ENCODE data around the gene ELK3.

The ELK3 gene

DNA sequence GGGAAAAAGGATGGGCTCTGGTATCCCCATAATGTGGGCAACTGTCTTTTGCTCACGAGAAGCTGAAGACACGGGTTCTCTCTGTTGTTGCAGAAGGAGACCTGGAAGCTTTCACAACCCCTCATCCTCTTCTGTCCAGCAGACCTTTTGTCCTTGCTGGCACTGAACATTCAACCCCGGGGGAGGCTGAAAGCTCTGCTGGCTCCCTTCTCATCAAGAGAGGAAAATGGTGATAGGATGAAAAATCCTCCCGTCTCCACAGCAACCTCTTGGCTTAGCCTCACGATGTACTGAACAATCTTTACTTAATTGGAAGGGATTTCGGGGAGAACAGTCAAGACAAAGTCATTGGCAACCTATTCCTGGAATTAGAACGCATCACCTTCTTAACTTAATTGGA is 39.0 kb downstream of the ELK3 start:
- Mint-ChIP-seq H3K27me3 (no peaks in the 10 kb centered on the region), H3K9me3 (ENCODE audit: low read depth) (no peaks in the 10 kb centered on the region), H3K27ac (no peak overlapping the region), H3K36me3 (peaks cover 10% of the 10 kb centered on the region), H3K4me1 (ENCODE audit: low read depth) (peaks cover 42% of the 10 kb centered on the region), H3K4me3 (no peak overlapping the region)

DNA sequence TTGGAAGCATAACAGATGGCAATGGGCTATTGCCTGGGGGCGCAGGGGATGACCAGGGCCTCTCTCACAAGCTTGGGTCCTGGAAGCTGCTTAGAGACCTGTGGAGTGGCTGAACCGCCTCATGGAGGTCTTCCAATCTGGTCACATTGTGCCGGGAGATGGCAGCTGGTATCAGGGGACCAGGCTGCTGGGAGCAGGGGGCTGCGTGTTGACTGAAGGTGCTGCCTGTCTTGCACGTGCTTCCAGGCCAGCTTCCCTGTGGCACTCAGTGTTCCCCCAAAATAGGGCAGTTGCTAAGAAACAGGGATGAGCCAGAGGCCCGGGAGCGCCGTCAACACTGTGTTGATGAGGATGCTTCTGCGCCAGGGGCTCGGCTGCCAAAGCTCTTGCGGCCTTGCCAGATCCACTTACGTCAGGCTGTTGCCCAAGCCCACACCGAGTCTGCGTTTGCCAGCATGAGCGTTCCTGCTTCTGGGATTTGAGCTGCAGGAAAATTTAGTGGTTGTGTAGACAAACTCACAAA is 39.8 kb downstream of the ELK3 start:
- H3K27me3 Mint-ChIP-seq, result no peaks in the 10 kb centered on the region
- peaks cover 10% of the 10 kb centered on the region for H3K36me3 Mint-ChIP-seq
- H3K27ac Mint-ChIP-seq, result no peak overlapping the region
- peaks cover 45% of the 10 kb centered on the region for H3K4me1 Mint-ChIP-seq (ENCODE audit: low read depth)
- no peaks in the 10 kb centered on the region for H3K9me3 Mint-ChIP-seq (ENCODE audit: low read depth)
- H3K4me3 Mint-ChIP-seq, result no peak overlapping the region

DNA sequence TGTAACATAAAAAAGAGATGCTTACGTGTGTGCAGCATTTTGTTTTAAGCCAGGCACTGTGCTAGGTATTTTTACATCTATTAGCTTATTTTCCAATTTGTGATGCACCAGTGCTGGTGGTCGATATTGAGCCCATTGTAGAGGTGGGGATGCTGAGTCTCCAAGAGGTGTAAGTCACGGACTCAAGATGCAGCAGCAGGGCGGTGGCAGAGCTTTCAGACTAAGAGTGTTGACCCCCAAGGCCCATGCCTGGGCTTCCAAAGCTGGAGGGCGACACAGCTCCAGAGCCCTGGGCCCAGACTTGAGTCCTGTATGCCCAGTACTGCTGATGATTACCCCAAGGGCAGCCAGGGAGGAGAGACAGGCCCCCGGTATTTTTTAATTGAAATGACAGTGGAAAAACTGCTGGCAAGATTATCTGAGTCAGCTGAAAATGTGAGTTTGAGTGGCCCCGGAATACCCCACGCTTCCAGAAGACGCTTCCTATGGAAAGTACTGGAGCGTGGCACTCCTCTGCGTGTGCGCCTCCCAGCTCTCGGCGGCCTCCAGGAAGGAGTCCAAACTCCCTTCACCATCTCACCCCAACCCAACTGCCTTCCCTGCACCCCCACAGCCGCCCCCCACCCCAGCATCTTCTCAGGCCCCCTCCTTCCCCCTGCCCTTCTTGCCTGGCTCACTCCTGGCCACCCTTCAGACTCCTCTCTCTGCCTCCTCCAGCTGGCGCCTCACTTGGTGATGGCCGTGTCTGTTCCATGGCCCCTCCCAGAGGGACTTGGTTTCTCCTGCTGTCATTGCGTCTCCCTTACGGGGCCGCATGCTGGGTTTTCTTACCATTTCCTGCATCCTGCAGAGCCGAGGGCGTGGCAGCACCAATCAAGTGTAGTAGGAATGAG is 40.7 kb downstream of the ELK3 start:
- Mint-ChIP-seq H3K4me3 (no peak overlapping the region), H3K4me1 (ENCODE audit: low read depth) (peaks cover 46% of the 10 kb centered on the region), H3K36me3 (peaks cover 13% of the 10 kb centered on the region), H3K9me3 (ENCODE audit: low read depth) (no peaks in the 10 kb centered on the region), H3K27ac (peak overlapping the region; percentile 42), H3K27me3 (no peaks in the 10 kb centered on the region)

DNA sequence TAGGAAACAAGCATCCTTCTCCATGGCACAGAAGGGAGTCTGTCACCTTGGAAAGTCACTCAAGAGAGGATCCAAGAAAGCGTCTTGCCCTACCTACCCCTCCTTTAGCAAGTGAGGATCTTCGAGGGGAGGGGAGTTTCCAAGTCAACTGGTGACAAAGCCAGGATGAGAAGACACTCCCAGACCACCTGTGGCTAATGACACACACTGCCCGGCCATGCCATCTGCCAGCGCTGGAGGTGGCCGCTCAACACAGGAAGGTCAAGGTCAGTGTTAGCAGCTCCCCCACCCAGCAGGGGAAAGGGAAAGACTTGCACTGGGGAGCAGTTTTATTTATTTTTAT is 41.3 kb downstream of the ELK3 start:
- no peaks in the 10 kb centered on the region for H3K9me3 Mint-ChIP-seq (ENCODE audit: low read depth)
- no peak overlapping the region for H3K4me3 Mint-ChIP-seq
- peak overlapping the region; percentile 42 for H3K27ac Mint-ChIP-seq
- H3K4me1 Mint-ChIP-seq (ENCODE audit: low read depth), result peaks cover 51% of the 10 kb centered on the region
- H3K27me3 Mint-ChIP-seq, result no peaks in the 10 kb centered on the region
- H3K36me3 Mint-ChIP-seq, result peaks cover 13% of the 10 kb centered on the region

DNA sequence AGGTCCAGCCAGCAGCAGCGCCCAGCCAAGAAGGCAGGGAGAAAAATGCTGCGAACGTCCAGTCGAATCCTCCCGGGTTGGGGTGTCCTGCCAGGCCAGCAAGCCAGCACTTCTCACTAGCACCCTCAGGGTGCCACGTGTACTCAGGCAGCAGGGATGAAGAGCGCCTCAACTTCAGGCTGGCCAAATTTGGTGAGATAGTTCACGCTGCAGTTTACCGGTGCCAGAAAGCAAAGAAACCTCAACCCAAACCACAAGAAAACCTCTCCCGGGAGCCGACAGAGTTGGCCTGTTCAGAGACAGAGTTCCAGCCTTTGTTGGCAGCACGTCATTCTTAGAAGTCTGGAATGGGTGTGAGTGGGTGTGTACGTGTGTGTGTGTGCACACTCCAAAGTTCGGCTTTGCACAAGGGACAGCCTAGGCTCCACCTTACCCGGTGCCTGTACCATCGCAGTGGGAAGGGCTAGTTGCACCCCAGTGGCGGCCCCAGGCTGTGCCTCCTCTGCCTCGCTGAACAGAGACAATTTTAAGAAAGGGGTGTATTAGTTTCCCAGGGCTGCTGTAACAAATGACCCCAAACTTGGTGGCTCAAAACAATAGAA is 42.1 kb downstream of the ELK3 start:
- no peaks in the 10 kb centered on the region for H3K9me3 Mint-ChIP-seq (ENCODE audit: low read depth)
- H3K27me3 Mint-ChIP-seq, result no peaks in the 10 kb centered on the region
- H3K27ac Mint-ChIP-seq, result peak overlapping the region; percentile 6
- peaks cover 58% of the 10 kb centered on the region for H3K4me1 Mint-ChIP-seq (ENCODE audit: low read depth)
- H3K36me3 Mint-ChIP-seq, result peaks cover 13% of the 10 kb centered on the region
- H3K4me3 Mint-ChIP-seq, result peak overlapping the region; percentile 54

GRCh38 chr12:96237035-96237434 is 42.9 kb downstream of the ELK3 start:
- Mint-ChIP-seq H3K4me3 (peak overlapping the region; percentile 27), H3K9me3 (ENCODE audit: low read depth) (no peaks in the 10 kb centered on the region), H3K36me3 (peaks cover 12% of the 10 kb centered on the region), H3K4me1 (ENCODE audit: low read depth) (peaks cover 62% of the 10 kb centered on the region), H3K27me3 (no peaks in the 10 kb centered on the region), H3K27ac (no peak overlapping the region)

DNA sequence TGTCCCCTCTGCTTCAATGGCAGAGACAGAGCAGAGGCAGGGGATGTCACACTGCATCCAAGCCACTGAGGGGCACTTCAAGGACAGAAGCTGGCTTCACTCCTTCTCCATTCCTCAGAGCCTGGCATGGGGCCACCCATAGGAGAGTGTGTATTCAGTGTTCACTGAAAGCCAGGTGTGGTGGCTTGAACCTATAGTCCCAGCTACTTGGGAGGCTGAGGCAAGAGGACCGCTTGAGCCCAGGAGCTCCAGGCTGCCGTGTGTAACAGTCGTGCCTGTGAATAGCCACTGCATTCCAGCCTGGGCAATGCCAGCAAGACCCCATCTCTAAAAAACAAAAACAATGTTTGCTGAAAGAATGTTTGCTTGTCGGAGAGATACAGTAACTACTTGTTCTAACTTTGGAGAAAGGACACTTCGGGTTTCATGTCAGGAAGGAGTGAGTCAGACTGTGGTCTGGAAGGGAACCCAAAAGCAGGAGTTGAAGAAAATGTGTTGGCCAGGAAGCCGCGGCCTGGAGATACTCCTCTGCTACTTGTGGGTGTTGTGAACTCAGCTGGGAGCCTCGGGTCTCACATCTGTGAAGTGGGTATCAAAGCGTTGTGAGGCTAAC is 43.4 kb downstream of the ELK3 start:
- peak overlapping the region; percentile 83 for H3K27ac Mint-ChIP-seq
- H3K4me1 Mint-ChIP-seq (ENCODE audit: low read depth), result peaks cover 64% of the 10 kb centered on the region
- peak overlapping the region; percentile 4 for H3K4me3 Mint-ChIP-seq
- H3K36me3 Mint-ChIP-seq, result peaks cover 11% of the 10 kb centered on the region
- H3K27me3 Mint-ChIP-seq, result no peaks in the 10 kb centered on the region
- no peaks in the 10 kb centered on the region for H3K9me3 Mint-ChIP-seq (ENCODE audit: low read depth)

DNA sequence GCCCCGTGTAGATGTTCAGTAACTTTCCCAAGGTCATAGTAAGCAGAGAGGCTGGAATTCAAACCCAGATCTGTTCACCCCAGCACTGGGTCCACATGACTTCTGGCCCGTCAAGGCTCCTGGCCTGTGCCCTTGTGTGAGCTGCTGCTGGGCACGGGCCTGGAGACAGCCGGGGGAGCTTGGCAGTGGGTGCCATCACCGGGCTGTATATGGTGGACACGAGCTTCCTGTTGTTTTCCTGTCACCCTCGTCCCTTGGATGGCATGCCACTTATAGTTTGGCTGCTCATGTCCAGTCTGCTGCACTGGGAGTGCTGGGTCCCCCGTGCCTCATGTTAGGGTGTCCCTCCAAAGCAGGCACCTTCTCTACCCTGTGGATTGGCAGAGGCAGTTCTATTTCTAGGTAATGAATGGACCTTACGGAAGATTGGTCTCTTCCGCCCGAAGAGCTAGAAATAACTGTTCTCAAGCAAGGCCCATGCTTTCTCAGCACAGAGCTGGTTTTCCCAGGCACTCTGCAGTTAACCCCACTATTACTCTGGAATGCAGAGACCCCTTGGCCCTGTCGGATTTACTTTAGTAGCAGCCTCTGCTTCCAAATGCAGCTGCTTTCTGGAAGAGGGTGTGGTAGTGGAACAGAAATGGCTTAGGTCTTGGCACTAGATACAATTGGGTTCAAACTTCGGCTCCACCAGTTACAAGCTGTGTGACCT is 44.3 kb downstream of the ELK3 start:
- H3K4me3 Mint-ChIP-seq, result no peak overlapping the region
- peaks cover 71% of the 10 kb centered on the region for H3K4me1 Mint-ChIP-seq (ENCODE audit: low read depth)
- H3K36me3 Mint-ChIP-seq, result peaks cover 16% of the 10 kb centered on the region
- no peaks in the 10 kb centered on the region for H3K9me3 Mint-ChIP-seq (ENCODE audit: low read depth)
- no peaks in the 10 kb centered on the region for H3K27me3 Mint-ChIP-seq
- H3K27ac Mint-ChIP-seq, result peak overlapping the region; percentile 83

GRCh38 chr12:96239711-96240635 is 45.8 kb downstream of the ELK3 start:
- H3K27ac Mint-ChIP-seq, result peak overlapping the region; percentile 16
- no peaks in the 10 kb centered on the region for H3K9me3 Mint-ChIP-seq (ENCODE audit: low read depth)
- H3K4me3 Mint-ChIP-seq, result no peak overlapping the region
- H3K27me3 Mint-ChIP-seq, result no peaks in the 10 kb centered on the region
- H3K36me3 Mint-ChIP-seq, result peaks cover 16% of the 10 kb centered on the region
- H3K4me1 Mint-ChIP-seq (ENCODE audit: low read depth), result peaks cover 69% of the 10 kb centered on the region

- no peaks in the 10 kb centered on the region for H3K27me3 Mint-ChIP-seq
- no peak overlapping the region for H3K4me3 Mint-ChIP-seq
- peaks cover 12% of the 10 kb centered on the region for H3K36me3 Mint-ChIP-seq
- peaks cover 65% of the 10 kb centered on the region for H3K4me1 Mint-ChIP-seq (ENCODE audit: low read depth)
- no peak overlapping the region for H3K27ac Mint-ChIP-seq
- H3K9me3 Mint-ChIP-seq (ENCODE audit: low read depth), result no peaks in the 10 kb centered on the region
Measured at GRCh38 chr12:96240656-96241055, 46.5 kb downstream of the ELK3 start.

GRCh38 chr12:96241431-96241830 is 47.3 kb downstream of the ELK3 start:
- Mint-ChIP-seq H3K4me1 (ENCODE audit: low read depth) (peaks cover 58% of the 10 kb centered on the region), H3K9me3 (ENCODE audit: low read depth) (no peaks in the 10 kb centered on the region), H3K27me3 (no peaks in the 10 kb centered on the region), H3K36me3 (peaks cover 10% of the 10 kb centered on the region), H3K4me3 (peak overlapping the region; percentile 40), H3K27ac (no peak overlapping the region)

GRCh38 chr12:96241846-96242256 is 47.7 kb downstream of the ELK3 start:
- H3K4me3 Mint-ChIP-seq, result peak overlapping the region; percentile 40
- no peaks in the 10 kb centered on the region for H3K27me3 Mint-ChIP-seq
- no peaks in the 10 kb centered on the region for H3K9me3 Mint-ChIP-seq (ENCODE audit: low read depth)
- peaks cover 54% of the 10 kb centered on the region for H3K4me1 Mint-ChIP-seq (ENCODE audit: low read depth)
- no peak overlapping the region for H3K27ac Mint-ChIP-seq
- H3K36me3 Mint-ChIP-seq, result peaks cover 12% of the 10 kb centered on the region

DNA sequence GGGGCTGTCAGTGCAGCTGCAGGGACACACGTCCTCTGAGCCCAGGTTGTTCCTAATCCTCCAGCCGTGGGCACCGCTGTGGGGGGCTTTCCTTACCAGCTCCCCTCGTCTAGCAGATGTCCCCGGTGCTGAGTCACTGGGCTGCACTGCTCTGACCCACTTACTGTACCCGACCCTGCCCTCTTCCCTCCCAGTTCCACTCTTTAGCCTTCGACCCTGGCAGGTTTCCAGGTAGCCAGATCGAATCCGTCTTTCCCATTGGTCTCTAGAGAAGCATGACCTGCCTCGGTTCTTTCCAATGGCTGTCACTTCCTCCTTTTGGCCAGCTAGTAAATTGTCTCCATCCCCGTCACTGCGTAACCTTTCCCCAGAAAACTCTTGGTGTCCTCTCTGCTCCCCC is 48.4 kb downstream of the ELK3 start:
- Mint-ChIP-seq H3K27me3 (no peaks in the 10 kb centered on the region), H3K4me1 (ENCODE audit: low read depth) (peaks cover 49% of the 10 kb centered on the region), H3K27ac (no peak overlapping the region), H3K4me3 (no peak overlapping the region), H3K9me3 (ENCODE audit: low read depth) (no peaks in the 10 kb centered on the region), H3K36me3 (peaks cover 14% of the 10 kb centered on the region)

- no peak overlapping the region for H3K27ac Mint-ChIP-seq
- H3K36me3 Mint-ChIP-seq, result peaks cover 13% of the 10 kb centered on the region
- H3K9me3 Mint-ChIP-seq (ENCODE audit: low read depth), result no peaks in the 10 kb centered on the region
- no peak overlapping the region for H3K4me3 Mint-ChIP-seq
- H3K27me3 Mint-ChIP-seq, result no peaks in the 10 kb centered on the region
- peaks cover 47% of the 10 kb centered on the region for H3K4me1 Mint-ChIP-seq (ENCODE audit: low read depth)
Measured at GRCh38 chr12:96244826-96245225, 50.7 kb downstream of the ELK3 start.
